HG03558 (cell line): ENCODE measurements around the gene NLGN1.

Experiments used
- ATAC-seq: cut with Tn5 transposase; IDR thresholded peaks from one replicate; pipeline ENCODE4 v1.9.1; 2021; ENCODE audit warnings: moderate number of reproducible peaks; ENCODE audit not compliant: unreplicated experiment; ENCODE audit errors: extremely low read depth

Gene NLGN1

DNA sequence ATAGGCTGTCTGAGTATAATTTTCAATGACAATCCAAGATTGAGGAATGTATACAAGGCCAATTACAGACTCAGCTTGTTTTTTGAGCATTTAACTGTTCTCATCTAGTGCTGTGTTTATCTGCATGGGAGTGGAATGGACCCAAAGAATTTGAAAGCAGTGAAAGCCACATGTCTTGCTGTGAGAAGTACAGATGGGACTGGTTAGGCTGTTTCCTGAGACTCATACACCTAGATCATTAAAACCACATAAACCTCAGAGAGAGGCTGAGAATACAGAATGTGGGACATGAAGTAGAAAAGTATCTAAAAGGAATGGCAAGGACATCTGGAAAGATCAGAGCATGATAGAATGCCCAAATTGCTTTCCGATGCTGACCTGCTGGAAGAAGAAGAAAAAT, 224.6 kb downstream of the NLGN1 start:
- no peak for ATAC-seq

DNA sequence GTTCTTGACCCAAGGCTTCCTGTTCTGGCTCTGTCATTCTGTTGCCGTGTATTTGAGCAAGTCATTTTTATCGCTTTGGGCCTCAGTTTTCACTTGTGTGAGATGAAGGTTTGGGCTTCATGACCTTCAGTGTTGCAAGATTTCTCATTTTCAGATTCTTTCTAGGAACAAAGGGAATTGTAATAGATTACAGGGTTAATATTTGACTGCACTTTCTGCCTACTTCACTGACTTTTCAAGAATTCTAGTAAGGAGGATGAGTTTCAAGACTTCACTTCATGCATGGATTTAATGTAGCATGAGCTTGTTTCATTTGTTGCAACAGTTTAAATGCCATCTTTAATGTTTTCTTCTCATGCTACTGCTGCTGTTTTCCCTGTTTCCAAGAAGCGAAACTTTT, 226.5 kb downstream of the NLGN1 start:
- no peak for ATAC-seq

DNA sequence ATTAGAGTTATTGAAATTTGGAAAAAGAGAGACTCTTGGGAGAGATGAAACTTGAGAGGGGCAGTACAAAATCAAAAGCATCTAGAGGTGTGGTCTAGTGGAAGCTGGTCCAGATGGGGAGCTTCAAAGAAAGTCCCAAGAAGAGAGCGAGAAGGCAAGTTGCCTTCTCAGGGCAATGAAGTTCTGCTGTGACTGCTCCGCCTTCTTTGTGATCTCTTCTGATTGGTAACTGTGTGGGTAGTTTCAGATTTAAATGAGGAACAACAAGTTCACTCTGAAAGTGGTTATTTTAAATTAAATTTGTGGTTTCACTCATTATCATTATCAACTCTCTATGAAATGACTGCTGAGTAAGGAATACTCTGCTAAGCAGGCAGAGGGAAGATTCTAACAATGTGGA, 233.3 kb downstream of the NLGN1 start:
- no peak for ATAC-seq

GRCh38 chr3:173632945-173633344, 235.4 kb downstream of the NLGN1 start:
- ATAC-seq, result no peak

- no peak for ATAC-seq
Observed at GRCh38 chr3:173635826-173636225, 238.3 kb downstream of the NLGN1 start.

GRCh38 chr3:173639098-173639497, 241.6 kb downstream of the NLGN1 start:
- no peak for ATAC-seq

- no peak for ATAC-seq
Observed at GRCh38 chr3:173641696-173642095, 244.2 kb downstream of the NLGN1 start.

- ATAC-seq, result no peak
Observed at GRCh38 chr3:173644086-173645082, 246.8 kb downstream of the NLGN1 start.

DNA sequence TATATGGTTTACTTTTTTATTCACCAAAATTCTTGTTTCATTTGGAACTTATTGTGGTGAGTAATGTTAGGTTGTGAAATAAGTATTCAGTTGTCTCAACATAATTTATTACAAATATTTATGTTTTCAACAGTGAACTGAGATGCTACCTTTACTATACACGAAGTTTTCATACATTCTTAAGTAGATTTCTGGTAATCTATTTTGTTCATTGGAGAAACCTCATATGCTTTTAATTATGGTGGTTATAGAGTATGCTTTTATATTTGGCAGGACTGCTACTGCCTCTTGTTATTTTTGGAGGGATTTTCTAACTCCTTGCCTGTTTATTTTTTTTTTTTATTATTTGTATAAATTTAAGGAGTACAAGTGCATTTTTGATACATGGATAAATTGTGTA, 253.1 kb downstream of the NLGN1 start:
- ATAC-seq, result no peak

- ATAC-seq, result no peak
Observed at GRCh38 chr3:173652093-173652492, 254.5 kb downstream of the NLGN1 start.

GRCh38 chr3:173653781-173654180, 256.2 kb downstream of the NLGN1 start:
- ATAC-seq, result no peak

GRCh38 chr3:173659972-173660371, 262.4 kb downstream of the NLGN1 start:
- no peak for ATAC-seq

GRCh38 chr3:173660645-173661299, 263.2 kb downstream of the NLGN1 start:
- no peak for ATAC-seq

DNA sequence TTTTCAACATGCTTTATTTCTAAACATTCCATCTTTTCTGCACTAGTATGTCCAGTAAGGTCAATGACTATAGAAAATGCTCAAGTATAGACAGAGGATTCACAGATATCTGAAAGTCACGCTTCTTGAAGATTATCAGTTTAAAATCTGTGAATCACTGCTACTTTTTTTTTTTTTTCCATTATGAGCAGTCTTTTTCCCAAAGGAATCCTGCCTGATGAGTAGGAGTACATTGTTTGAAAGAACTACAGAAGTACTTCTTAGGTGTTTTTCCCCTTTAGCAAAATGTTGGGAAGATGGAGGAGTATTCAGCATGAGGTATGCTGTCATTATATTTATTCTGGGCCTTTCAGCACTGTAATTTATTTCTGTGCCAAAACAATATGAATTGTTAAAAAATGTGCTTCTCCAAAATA, 266.2 kb downstream of the NLGN1 start:
- no peak for ATAC-seq

- ATAC-seq, result no peak
Observed at GRCh38 chr3:173676094-173676493, 278.6 kb downstream of the NLGN1 start.

DNA sequence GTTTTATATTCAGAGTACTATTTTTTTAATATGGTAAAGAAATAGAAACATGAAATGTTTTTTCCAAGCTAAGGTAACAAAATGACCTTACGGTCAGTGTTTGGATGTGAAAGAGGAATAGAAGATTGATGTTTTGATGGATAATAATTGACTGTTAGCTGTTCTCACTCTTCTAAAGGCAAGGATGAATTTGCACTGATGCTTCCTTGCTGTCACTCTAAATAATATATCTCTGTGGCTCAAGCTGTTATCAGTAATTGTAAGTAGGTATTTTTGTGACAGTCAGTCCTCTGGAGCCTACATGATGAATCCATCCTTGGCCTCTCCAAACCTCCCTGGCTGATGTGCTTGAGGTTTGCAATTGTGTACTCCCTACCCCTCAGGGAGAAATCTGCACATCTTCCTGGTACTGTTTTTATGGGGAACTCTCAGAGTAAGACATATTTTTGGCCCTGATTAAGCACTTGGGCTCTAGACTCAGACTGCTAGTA, 283.7 kb downstream of the NLGN1 start:
- no peak for ATAC-seq

GRCh38 chr3:173685456-173685855, 287.9 kb downstream of the NLGN1 start:
- no peak for ATAC-seq

- no peak for ATAC-seq
Observed at GRCh38 chr3:173688216-173688842, 290.8 kb downstream of the NLGN1 start.

- no peak for ATAC-seq
Observed at GRCh38 chr3:173690542-173691180, 293.1 kb downstream of the NLGN1 start.

DNA sequence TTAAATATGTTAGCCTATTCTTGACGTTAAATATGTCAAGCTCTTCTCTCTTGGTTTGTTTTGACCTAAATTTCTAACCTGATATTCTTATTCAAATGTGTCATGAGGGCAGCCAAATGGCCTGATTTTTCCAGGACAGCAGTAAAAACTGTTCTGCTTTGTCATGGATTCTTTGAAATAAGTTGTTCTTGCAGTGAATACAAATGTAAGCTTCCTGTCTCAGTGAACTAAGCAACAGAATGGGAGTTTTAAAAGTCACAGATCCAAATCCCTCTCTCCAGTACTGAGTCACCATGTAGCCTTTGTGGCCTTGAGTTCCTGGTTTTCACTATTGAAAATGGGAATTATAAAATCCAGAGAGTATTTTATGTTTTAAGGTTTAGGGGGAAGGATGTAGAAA, 301.8 kb downstream of the NLGN1 start:
- no peak for ATAC-seq
